ENCODE results near the gene ASTN1. TPM values are rescaled to one million over a fixed set of nuclear protein-coding genes. Genes with fewer than 3 reads are reported as not detected.

The ASTN1 gene
- total and polyA plus RNA-seq, 2 of the 4 experiments (the other 2 are of a cell fraction) = under 0.01 to 0.07 TPM

- ChIA-PET CTCF (no interaction called here), POLR2A (ENCODE audit: unreplicated experiment) (no interaction called here)
- Histone ChIP-seq H4K91ac (ENCODE audit: insufficient read depth, low read depth, low read length) (no peak overlapping the region), H3K9me1 (ENCODE audit: insufficient read depth, low read length) (no peaks in the 10 kb centered on the region), H3K4me1 (ENCODE audit: control insufficient read depth, insufficient read depth, low read length) (no peaks in the 10 kb centered on the region), H3K27ac (ENCODE audit: insufficient read depth, low read length) (no peak overlapping the region), H2AK9ac (replicated peaks; ENCODE audit: low read depth, low read length, poor library complexity) (no peak overlapping the region), H3K79me1 (ENCODE audit: low read depth in 1 of 2, low read length in 2 of 2) (no peaks in the 10 kb centered on the region), H4K20me1 (ENCODE audit: insufficient read depth, low read length) (no peaks in the 10 kb centered on the region), H3K18ac (ENCODE audit: low read depth, low read length) (no peak overlapping the region), H3K36me3 (ENCODE audit: control insufficient read depth, insufficient read depth, low read length) (no peaks in the 10 kb centered on the region), H4K5ac (ENCODE audit: low read depth, low read length) (no peak overlapping the region), H3K4me3 (ENCODE audit: insufficient read depth, low read depth, low read length) (no peak overlapping the region), H3K23ac (ENCODE audit: low read depth, low read length) (no peak overlapping the region), H2AFZ (replicated peaks; ENCODE audit: low read length, poor library complexity) (no peak overlapping the region), H3K9ac (ENCODE audit: low read depth, low read length) (no peak overlapping the region), H3K4me2 (ENCODE audit: low read depth, low read length) (no peak overlapping the region), H2BK5ac (ENCODE audit: low read depth, low read length, poor library complexity, severe bottlenecking) (no peak overlapping the region), H2AK5ac (ENCODE audit: low read depth, low read length) (no peak overlapping the region), H3K4ac (ENCODE audit: low read depth, low read length) (no peak overlapping the region), H3K14ac (replicated peaks; ENCODE audit: low read depth, low read length) (no peak overlapping the region), H2BK15ac (ENCODE audit: low read depth, low read length) (no peak overlapping the region), H3K27me3 (ENCODE audit: control insufficient read depth, insufficient read depth, low read length) (no peaks in the 10 kb centered on the region), H3K9me3 (ENCODE audit: control insufficient read depth, insufficient read depth, low read length) (no peaks in the 10 kb centered on the region), H4K8ac (ENCODE audit: low read depth in 2 of 2, low read length in 2 of 2) (no peak overlapping the region), H3K56ac (ENCODE audit: extremely low read depth, insufficient read depth, low read length) (no peak overlapping the region), H2BK120ac (ENCODE audit: low read depth, low read length) (no peak overlapping the region), H2BK20ac (ENCODE audit: low read depth, low read length) (no peak overlapping the region)
- no TSS peak for BruUV-seq (replicated peaks)
- ATAC-seq (ENCODE audit: low read depth) = no peak
- in situ Hi-C loops (cut with MboI; ENCODE audit: low sequenced_read_pairs) = loop anchor here (25.0 kb wide), 1 partner anchor 1702 kb away; no protein-coding TSS in a partner anchor
- dilution Hi-C loops (cut with HindIII; ENCODE audit: low sequenced_read_pairs, unreplicated experiment) = no loop called here
- 83% methylated on average over 9 of the region's 9 CpGs; no CpG with 5 or more reads in 1 of the 2 experiments for WGBS, 2 experiments (ENCODE audit: extremely low coverage in 2 of 2, insufficient read length in 1 of 2)
- no peak for DNase-seq
- intact Hi-C loops (cut with micrococcal nuclease) = no loop called here
- TF ChIP-seq CTCF (conservative IDR thresholded peaks at IDR 0.05; ENCODE audit: low read depth, low read length) (no peak), RCOR1 (IDR thresholded peaks at IDR 0.05; ENCODE audit: insufficient replicate concordance, low read length) (no peak), CEBPB (IDR thresholded peaks at IDR 0.05; ENCODE audit: low read depth, low read length) (no peak)
Observed at GRCh38 chr1:176864211-176864610, 300.3 kb downstream of the ASTN1 start.

All from IMR-90 (cell line).